ENCODE data around the gene ABCB9. TPM values are rescaled to one million over a fixed set of nuclear protein-coding genes. Genes with fewer than 3 reads are reported as not detected.

ABCB9 gene
- total RNA-seq, 6 experiments from 2014 or later = 0.48 to 1.4 (median 0.94) TPM

- DNase-seq (no peak), ATAC-seq (peak in 1 of 4 donors; percentile 17)
- no peaks in the 10 kb centered on the region for H3K27me3 ChIP-seq
- TF ChIP-seq POLR2A (IDR thresholded peaks at IDR 0.05) (no peak), CTCF (IDR thresholded peaks at IDR 0.05) (no peak)
- no peak overlapping the region for H3K4me3 ChIP-seq
- intact Hi-C loops (cut with DNase I) = no loop called here
- peaks cover 0 to 13% (median 2%) of the 10 kb centered on the region in 4 donors for H3K4me1 ChIP-seq
- WGBS (ENCODE audit: insufficient coverage, low coverage, low lambda C conversion rate, missing lambda C conversion rate) = no CpG with 5 or more reads among the region's 8 CpGs
- H3K27ac ChIP-seq = no peak overlapping the region
- no peaks in the 10 kb centered on the region for H3K36me3 ChIP-seq
- no peaks in the 10 kb centered on the region for H3K9me3 ChIP-seq
Observed at GRCh38 chr12:122935318-122935717, 30.9 kb downstream of the ABCB9 start.

- Histone ChIP-seq H3K36me3 (no peaks in the 10 kb centered on the region), H3K27ac (no peak overlapping the region), H3K27me3 (no peaks in the 10 kb centered on the region), H3K4me3 (no peak overlapping the region), H3K4me1 (peaks cover 0 to 13% (median 2%) of the 10 kb centered on the region in 4 donors), H3K9me3 (no peaks in the 10 kb centered on the region)
- DNase-seq (no peak), ATAC-seq (no peak)
- intact Hi-C loops (cut with DNase I) = no loop called here
- WGBS (ENCODE audit: insufficient coverage, low coverage, low lambda C conversion rate, missing lambda C conversion rate) = 73% methylated on average over 3 of the region's 3 CpGs
- TF ChIP-seq POLR2A (IDR thresholded peaks at IDR 0.05) (no peak), CTCF (IDR thresholded peaks at IDR 0.05) (no peak)
Observed at GRCh38 chr12:122934722-122935121, 31.5 kb downstream of the ABCB9 start.

GRCh38 chr12:122932207-122932606 is 34.1 kb downstream of the ABCB9 start:
- TF ChIP-seq CTCF (IDR thresholded peaks at IDR 0.05) = no peak
- TF ChIP-seq POLR2A (IDR thresholded peaks at IDR 0.05) = no peak
- 100% methylated on average over 3 of the region's 8 CpGs for WGBS (ENCODE audit: insufficient coverage, low coverage, low lambda C conversion rate, missing lambda C conversion rate)

DNA sequence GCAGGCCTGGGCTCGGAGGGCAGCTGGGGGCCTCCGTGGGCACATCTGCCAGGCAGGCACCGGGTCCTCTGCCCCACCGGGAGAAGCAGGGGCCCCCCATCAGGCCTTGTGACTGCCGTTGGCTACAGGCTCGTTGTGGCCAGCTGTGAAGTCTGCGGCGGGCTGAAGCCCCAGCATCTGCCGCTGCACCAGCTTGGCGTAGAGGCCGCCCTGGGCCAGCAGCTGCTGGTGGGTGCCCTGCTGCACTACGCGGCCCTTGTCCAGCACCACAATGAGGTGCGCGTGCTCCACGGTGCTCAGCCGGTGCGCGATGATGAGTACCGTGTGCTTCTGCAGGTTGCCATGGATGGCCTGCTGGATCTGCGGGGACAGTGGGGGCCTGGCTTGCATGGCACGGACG is 36.5 kb downstream of the ABCB9 start:
- intact Hi-C loops (cut with DNase I) = no loop called here
- peaks cover 0 to 8% (median 2%) of the 10 kb centered on the region in 4 donors for H3K4me1 ChIP-seq
- no peaks in the 10 kb centered on the region for H3K36me3 ChIP-seq
- no peak overlapping the region for H3K4me3 ChIP-seq
- DNase-seq = no peak
- H3K9me3 ChIP-seq = no peaks in the 10 kb centered on the region
- peak overlapping the region in 1 of 3 donors; percentile 60 for H3K27ac ChIP-seq
- WGBS (ENCODE audit: insufficient coverage, low coverage, low lambda C conversion rate, missing lambda C conversion rate) = no CpG with 5 or more reads among the region's 23 CpGs
- no peaks in the 10 kb centered on the region for H3K27me3 ChIP-seq
- no peak for ATAC-seq
- TF ChIP-seq POLR2A (IDR thresholded peaks at IDR 0.05) = no peak
- TF ChIP-seq CTCF (IDR thresholded peaks at IDR 0.05) = no peak

More at GRCh38 chr12:122932207-122932606, 34.1 kb downstream of the ABCB9 start:
- H3K4me1 ChIP-seq = peaks cover 0 to 11% (median 2%) of the 10 kb centered on the region in 4 donors
- H3K36me3 ChIP-seq = no peaks in the 10 kb centered on the region
- H3K9me3 ChIP-seq = no peaks in the 10 kb centered on the region
- no peak overlapping the region for H3K27ac ChIP-seq
- intact Hi-C loops (cut with DNase I) = no loop called here
- no peak for ATAC-seq
- DNase-seq = no peak
- no peak overlapping the region for H3K4me3 ChIP-seq
- H3K27me3 ChIP-seq = no peaks in the 10 kb centered on the region

GRCh38 chr12:122929148-122929538 is 37.1 kb downstream of the ABCB9 start:
- no peak for DNase-seq
- no peak overlapping the region for H3K4me3 ChIP-seq
- intact Hi-C loops (cut with DNase I) = no loop called here
- H3K9me3 ChIP-seq = no peaks in the 10 kb centered on the region
- H3K36me3 ChIP-seq = no peaks in the 10 kb centered on the region
- H3K27me3 ChIP-seq = no peaks in the 10 kb centered on the region
- 52% methylated on average over 9 of the region's 14 CpGs for WGBS (ENCODE audit: insufficient coverage, low coverage, low lambda C conversion rate, missing lambda C conversion rate)
- ATAC-seq = peak in 3 of 4 donors; percentile 38 to 51 (median 50)
- peak overlapping the region in 1 of 3 donors; percentile 60 for H3K27ac ChIP-seq
- H3K4me1 ChIP-seq = peaks cover 0 to 8% (median 2%) of the 10 kb centered on the region in 4 donors
- no peak for TF ChIP-seq POLR2A (IDR thresholded peaks at IDR 0.05)
- no peak for TF ChIP-seq CTCF (IDR thresholded peaks at IDR 0.05)

All from right lobe of liver (tissue), 6 donors.